GM19351 (cell line): Measurements from ENCODE around the gene ATXN7L1.

Experiments used
- ATAC-seq: cut with Tn5 transposase; IDR thresholded peaks from one replicate; pipeline ENCODE4 v1.9.1; 2021; ENCODE audit warnings: mild to moderate bottlenecking, moderate library complexity; ENCODE audit not compliant: unreplicated experiment

Gene ATXN7L1

DNA sequence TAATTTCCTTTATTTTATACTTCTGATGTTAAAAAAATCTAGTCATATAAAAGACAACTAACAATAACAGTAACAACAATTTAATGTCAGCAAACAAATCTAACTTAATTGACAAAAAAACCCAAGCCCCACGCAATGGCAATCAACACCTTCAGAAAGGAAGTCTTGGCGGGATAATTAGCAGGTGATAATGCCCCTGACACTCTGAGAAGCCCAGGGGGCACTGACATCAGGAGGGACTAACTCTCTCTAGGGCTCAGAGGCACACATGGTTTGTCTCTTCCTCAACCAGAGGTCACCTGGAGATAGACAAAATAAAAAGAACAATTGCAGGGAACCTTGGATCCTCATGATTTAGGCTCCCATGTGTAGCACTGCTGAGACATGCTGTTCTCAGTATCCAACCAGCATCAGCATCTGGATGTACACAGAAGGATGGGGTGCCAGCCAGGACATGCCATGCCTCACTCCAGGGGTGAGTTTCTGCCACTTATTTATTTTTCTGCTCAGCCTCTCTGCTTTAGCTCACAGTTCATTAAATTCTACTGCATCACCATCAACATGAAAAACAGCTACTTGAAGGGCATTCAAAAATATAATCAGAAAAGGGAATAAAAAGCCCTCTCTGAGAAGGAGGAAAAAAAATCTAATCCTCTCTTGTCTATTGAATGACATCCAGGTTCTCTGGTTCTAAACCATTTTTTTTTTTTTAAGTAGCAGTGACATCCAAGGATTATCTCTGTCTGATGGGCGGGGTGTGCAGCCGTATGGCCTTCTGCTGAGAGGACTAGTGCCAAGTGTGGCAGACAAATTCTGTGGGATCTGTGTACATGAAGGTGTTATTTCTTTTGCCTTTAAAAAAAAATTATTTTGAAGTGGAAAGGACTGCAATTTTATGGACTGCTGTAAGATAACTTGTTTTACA, 96.3 kb downstream of the ATXN7L1 start:
- no peak for ATAC-seq

DNA sequence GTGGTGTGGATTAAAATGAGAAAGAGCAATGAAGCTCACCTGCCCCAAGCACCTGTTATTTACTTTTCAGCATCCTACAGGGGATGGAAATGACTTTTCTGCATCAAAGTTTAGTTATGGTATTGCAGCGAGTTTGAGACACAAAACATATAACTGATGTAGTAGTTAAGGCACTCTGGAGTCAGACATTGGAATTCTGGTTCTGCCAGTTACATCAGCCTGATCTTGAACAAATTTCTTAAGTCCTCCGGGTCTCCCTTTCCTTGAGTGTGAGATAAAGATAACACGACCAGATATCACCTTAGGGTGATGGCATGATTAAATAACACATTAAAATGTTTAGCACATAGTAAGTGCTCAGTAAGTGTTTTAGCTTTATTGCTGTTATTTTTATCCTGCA, 97.4 kb downstream of the ATXN7L1 start:
- ATAC-seq, result no peak

DNA sequence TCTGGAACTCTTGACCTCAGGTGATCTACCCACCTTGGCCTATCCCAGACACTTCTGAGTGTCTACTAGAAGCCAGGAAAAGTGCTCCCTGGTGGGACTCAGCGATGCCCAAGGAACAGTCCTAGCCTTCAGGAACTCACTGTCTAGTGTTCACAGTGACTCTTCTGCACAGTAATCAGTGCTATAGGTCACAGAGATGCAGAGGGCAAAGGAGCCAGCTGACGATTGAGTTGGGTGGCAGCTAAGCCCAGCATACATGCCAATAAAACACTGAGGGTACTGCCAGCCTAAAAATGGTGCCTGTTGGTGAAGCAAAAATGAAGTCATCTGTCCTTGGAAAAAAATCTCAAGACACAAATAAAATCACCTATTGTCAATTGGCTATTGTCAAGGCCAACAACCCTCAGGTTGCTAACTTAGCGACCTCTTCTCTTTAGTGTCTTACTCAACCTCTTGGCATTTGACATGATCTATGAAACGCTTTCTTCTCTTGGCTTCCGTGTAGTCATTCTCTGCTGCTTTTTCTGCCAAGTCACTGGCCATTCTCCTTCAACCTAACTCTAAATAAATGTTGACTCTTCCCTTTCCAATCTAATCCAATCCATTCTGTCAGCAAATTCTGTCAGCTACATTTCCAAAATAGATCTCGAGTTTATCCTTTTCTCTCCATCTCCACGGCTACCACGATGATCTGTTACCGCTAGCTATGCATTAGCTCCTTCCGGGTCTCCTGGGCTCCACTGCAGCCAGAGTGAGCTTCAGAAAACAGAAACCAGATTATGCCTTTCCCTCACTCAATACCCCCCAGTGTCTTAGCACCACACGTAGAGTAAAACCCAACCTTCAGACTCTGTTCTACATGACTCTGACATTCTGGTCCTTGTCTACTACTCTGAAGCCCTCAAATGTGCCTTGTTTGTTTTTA, 99.2 kb downstream of the ATXN7L1 start:
- ATAC-seq, result no peak

DNA sequence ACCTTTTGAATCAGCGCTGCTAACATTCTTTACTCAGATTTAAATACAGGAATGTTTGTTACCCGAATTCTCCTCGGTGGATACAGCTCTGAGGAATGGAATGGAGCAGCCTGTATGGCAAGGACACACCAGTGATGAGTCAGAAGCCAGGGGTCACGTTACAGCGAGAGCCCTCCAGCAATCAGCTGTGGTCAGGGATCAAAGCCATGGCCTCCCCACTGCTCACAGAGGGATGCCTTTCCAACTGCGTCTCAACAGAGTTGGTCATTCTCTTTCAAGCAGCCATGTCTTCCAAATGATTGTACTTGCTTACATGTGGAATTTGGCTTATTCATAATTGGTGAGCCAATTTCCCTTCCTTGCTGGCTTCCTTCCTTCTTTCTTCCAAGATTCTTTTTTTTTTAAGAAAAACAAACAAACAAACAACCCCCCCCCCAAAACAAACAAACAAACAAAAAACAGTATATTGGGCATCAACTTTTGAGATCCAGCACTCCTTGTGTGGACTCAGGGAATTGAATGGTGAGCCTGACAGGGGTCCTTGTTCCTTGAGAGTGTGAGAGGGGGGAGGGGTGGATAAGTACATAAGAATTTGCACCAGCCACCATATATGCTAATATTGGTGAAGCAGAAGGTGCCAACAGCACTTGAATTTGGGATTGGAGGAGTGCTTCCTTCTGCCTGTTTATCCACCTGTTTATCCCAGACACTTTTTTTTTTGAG, 100.2 kb downstream of the ATXN7L1 start:
- ATAC-seq, result no peak

DNA sequence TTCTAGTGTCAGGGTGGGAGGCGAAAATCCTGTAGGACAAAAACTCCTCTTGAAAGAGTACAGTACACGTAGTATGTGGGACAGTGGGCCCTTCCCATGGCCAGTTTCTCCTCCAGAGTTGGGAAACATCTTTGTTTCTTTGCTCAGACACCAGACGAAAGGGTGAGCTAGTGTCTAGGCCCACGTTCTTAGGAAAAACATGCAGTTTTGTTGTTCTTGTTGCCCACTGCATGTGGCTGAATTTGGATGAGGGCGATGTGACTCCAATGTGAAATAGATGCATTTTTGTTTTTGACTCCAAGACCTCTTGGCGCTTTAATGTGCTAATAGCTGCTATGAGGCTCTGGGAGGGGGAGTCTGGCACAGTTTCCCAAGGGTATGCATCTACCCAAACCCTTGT, 100.8 kb downstream of the ATXN7L1 start:
- ATAC-seq, result no peak

- ATAC-seq, result no peak
Measured at GRCh38 chr7:105773030-105773460, 103.4 kb downstream of the ATXN7L1 start.

DNA sequence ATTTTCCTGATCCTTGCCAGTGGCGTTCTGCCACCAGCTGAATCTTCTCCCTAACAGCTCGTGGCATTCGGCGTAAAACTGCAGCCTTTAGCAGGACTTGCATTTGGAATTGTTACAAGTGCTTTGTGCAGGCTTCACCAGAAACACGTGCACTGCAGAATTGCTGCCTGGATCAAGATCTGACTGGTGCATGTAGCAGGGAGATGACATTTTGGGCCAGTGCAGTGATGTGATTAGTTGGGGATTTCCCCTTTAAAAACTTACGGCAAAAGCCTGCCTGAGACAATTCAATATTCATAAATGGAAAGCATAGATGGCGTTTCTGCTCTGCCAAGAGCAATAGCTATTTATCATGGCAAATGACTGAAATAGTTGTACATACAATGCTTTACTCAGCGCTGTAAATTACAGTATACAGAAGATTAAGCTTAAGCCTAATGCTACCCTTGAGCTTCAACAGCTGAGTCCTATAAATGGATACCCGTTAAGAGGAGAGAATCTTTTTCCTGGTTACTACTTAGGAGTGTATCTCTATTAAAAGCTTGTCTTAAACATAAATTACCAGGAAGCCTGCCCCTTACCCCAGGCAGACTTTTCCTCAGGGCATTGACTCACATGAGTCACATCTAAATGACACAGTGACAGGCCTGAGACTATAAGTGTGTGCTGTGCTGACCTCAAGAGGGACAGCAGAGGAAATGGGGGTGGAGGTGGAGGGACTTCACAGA, 106.3 kb downstream of the ATXN7L1 start:
- peak; percentile 42 for ATAC-seq

- peak; percentile 46 for ATAC-seq
Measured at GRCh38 chr7:105768898-105769507, 107.4 kb downstream of the ATXN7L1 start.

- no peak for ATAC-seq
Measured at GRCh38 chr7:105768117-105768516, 108.3 kb downstream of the ATXN7L1 start.

- no peak for ATAC-seq
Measured at GRCh38 chr7:105766421-105767073, 109.9 kb downstream of the ATXN7L1 start.

DNA sequence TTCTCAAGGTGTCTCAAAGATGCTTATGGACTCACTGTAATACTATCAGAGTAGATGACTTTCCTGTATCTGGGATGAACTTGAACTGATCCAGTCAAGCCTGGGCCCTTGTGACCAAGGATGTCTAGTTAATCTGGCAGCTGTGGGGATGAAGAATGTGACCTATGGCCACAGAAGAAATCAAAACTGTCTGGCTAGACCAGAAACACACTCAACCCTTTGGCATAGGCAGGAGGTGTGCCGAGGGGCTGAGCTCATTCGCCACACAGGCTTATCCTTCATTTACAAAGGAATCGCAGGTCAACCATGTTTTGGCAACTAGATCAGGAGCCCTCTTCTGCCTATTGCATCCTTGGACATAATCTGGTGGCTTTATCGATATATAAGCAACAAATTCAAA, 110.6 kb downstream of the ATXN7L1 start:
- ATAC-seq, result no peak

GRCh38 chr7:105764506-105764905, 111.9 kb downstream of the ATXN7L1 start:
- no peak for ATAC-seq

- no peak for ATAC-seq
Measured at GRCh38 chr7:105760551-105761447, 115.6 kb downstream of the ATXN7L1 start.

DNA sequence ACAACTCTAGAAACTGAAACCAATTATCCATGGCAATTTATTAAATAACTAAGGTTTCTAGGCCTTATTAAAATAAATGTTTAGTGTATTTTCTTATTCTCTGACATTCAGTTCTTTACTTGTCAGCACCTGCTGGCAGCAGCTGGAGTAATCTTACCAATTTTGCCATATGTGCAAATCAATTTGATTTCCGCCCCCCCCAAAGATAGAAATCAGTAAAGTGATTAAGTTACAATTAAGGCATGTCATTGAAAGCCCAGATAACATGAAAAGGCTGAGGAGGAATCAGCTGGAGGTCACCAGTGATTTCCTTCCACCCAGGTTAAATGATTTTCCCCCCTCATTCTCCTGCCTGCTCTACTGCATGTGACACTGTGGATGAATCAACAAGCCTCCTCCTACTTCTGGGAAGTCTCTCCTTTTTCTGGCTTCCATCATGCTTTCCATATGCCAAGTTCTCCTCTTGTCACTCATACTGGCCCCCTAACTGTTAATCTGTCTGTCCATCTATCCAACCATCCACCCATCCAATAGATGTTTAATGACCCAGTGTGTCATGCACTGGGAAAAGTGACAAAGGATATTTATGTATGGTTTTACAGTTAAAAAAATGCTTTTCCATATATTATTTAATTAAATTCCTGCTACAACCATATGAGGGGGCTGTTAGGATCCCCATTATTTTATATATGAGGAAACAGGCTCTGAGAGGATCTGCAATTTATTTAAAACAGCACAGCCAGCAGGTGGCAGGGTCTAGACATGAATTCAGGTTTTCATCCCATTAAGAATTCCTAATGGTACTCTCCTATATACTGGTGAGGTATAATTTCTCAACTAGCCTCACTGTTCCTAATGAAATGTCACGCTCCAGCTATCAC, 116.5 kb downstream of the ATXN7L1 start:
- no peak for ATAC-seq

DNA sequence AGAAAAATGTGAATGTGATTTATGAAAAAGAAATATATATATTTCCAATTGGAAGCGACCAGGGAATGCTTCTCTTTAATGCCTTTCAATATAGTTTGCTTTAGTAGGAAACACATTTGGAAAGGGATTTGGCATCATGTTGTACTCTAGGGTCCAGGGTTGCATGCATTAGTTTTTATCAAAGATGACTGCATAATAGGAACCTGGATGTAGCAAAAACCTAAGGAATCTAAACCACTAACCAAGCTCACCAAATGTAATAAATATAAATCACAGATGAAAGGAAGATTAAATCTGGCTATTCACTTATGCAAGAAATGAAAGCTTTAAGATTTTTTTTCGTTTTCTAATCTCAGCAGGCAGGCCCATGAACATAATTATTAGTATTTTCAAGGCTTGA, 120.0 kb downstream of the ATXN7L1 start:
- ATAC-seq, result no peak

- no peak for ATAC-seq
Measured at GRCh38 chr7:105752671-105753275, 123.6 kb downstream of the ATXN7L1 start.

GRCh38 chr7:105751054-105751453, 125.3 kb downstream of the ATXN7L1 start:
- ATAC-seq, result no peak
